Fibroblast of peridontal ligament (primary cell): ENCODE measurements around the gene COL5A3.
"Not testable (repeated sequence)": the region's sequence is repeated elsewhere in the genome, so short reads cannot be mapped to it uniquely, and the experiment has no call there.

Source experiments
- DNase-seq: peaks from one replicate; pipeline ENCODE4 v3.0.0-alpha.2; 2010; ENCODE audit errors: extremely low read depth

Gene COL5A3

DNA sequence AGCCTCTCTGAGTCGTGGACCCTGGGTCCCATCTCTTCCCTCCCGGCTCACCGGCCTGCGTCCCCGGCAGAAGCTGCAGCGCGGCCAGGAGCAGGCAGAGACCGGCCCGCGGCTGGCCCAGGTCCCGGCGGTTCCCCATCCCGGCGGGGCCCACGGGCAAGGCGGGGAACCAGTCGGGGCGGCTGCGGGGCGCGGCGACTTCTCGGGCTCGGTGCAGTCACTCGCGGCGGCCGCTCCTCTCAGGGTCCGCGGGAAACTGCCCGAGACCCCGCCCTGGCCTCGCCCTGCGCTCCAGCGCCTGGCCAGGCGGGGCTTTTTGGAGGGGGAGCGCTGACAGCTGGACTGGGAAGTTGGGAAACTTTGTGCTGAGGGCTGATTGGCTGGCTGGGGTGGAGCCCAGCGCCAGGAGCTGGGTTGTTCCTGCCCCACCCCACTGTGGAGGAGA, at the start of gene COL5A3:
Gene COL5A3, minus strand, starts transcription at position 258 of the 445 bp plus-strand sequence. Its CDS starts 119 bp downstream, at position 139.
- DNase-seq = peak; percentile 64

DNA sequence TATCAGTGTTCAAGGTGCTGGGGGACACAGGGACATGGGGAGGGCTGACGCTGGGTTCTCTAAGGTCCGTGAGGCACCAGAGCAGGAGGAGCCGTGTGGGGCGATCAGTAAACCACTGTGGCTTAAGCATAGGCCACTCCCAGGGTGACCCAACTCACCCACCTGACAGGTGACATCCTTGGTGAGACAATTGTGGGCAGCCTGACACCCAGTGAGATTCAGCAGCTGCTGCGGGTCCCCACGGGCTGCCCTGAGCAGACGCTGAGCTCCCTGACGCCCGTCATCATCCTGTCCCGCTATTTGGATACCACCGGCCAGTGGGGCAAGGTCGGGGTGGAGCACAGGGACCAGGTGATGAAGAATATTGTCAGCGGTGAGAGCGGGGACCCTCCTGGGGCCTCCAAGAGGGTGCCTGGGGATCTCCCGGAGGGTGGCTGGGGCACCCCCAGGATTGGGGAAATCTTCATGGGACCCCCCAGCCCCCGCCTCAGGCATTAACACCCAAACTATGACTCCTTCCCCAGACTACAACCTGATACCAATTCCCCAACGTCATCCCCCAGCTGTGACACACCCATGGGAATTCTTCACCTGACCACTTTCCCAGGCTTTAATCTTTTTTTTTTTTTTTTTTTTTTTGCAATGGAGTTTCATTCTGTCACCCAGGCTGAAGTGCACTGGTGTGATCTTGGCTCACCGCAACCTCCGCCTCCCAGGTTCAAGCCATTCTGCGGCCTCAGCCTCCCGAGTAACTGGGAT, 42.5 kb upstream of the COL5A3 start:
- DNase-seq = no peak

DNA sequence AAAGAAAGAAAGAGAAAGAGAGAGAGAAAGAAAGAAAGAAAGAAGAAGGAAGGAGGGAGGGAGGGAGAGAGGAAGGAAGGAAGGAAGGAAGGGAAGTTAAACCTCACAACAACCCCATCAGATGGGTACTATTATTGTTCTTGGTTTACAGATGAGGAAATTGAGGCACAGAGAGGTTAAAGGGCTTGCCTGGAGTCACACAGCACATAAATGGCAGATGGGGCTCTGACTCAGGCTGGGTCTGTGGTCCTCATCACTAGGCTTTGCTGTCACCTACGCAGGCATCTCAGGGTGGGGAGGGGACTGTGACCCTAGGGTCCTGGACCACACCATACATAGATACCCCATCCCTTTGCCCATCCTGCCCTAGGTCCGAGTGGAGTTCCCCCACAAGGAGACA, 39.3 kb upstream of the COL5A3 start:
- no peak for DNase-seq

DNA sequence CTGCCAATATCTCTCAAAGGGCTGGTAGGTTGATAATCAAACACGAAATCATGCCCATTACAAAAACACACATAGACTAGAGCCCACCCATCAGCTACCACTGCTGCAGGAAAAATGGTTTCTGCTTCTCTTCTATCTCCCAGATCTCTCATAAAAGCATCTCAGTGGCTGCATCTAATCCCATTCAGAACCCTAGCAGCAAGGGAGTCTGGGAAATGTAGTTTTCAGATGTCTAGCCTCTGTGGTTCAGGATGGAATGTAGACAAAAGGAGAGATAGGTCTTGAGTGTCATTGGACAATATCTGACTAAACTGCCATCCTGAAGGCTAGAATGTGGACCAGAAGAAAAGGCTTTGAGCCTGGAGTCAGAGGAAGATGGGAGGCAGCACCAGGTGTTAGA, 35.1 kb upstream of the COL5A3 start:
- DNase-seq = no peak

DNA sequence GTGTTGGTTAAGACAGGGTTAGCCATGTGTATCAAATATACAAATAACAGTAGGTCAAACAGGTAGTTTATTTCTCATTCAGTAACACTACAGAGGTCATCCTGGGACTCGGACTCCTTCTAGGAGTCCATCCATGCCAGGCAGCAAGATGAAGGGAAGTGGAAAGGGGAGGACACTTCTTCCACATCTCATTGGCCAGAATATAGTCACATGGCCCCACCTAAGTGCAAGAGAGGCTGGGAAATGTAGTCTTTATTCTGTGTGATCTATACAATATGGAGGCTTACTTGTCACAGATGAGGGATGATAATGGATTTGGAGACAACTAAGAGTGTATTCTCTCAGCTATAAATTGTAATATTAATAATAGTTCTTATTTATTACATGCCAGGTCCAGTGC, 34.1 kb upstream of the COL5A3 start:
- no peak for DNase-seq

DNA sequence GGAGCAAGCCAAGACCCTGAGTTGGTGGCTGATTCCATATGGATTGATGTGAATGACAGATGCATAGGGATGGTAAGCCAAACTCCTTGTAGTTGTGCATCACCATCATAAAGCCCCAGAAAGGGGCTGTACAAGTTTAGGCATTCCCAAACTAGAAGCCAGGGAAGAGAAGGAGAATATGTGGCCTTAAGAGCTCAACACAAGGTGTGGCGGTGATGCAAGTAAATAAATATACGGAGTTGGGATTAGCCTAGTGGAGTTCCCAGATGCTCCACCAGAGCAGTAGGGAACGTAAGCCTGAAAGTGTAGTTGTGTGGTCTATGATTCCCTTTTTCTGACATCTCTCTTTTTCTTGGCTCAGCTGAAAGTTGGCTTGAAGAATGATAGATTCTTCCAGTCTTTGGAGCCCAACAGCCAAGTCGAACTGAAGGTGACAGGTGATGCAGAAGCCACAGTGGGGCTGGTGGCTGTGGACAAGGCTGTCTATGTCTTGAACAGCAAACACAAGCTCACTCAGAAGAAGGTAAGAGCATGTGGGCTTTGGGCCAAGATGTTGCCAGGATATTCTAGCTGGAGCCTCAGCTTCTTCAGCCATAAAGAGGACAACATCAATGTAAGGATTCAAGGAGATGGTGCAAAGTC, 33.1 kb upstream of the COL5A3 start:
- DNase-seq = peak; percentile 58

DNA sequence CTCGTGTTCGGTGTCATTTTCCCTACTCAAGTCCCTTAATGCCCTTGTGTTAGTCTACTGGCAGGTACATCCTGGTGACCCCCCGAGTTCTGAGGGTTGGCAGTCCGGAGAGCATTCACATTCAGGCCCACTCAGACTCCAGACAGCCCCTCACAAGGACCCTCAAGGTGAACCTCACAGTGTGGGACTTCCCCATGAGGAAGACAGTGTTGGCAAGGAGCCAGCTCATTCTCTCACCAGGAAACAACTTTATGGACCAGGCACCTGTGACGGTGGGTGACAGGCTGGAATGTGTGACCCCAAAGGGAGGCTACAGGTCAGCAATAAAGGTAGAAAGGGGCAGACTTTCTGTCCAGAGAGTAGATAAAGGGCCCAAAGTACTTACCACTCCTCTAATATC, 27.5 kb upstream of the COL5A3 start:
- DNase-seq = no peak

DNA sequence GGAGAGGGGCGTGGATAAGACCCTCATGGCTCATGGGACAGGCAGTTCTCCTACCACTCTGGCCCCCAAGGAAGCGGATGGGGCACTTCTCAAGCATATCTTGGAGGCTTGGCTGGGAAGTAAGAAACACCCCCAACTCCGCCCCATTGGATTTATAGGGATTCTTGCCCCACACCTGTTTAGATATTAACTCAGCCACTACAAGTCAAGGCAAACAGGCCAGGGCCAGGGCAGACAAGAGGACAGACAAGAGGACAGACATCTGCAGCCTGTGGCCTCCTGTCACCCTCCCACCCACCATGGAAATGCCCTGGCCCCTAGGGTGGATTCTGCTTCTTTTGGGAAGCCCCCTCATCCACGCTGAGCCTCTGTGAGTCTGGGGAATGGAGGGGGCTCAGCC, 27.1 kb upstream of the COL5A3 start:
- DNase-seq = no peak

DNA sequence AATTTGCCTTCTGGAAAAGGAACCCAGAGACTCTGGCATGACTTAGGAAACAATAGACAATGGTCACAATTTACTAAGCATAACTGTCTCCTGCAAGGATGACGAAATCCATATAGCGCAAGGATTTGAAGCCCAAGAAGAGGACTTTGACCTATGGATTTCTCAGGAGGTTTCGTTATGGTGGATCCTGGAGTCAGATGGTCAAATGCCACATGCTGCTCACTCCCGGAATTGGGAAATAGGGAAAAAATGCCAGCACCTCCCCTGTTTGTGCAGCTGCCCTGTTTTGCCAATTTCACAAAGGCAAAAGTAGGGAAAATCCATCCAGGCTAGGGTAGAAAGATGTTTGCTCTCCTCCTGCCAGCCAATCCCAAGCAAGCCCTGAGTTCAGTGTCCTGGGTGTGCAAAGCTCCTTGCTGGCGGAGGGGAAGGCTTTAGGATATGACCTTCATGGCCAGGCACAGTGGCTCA, 26.3 kb upstream of the COL5A3 start:
- peak; percentile 49 for DNase-seq

DNA sequence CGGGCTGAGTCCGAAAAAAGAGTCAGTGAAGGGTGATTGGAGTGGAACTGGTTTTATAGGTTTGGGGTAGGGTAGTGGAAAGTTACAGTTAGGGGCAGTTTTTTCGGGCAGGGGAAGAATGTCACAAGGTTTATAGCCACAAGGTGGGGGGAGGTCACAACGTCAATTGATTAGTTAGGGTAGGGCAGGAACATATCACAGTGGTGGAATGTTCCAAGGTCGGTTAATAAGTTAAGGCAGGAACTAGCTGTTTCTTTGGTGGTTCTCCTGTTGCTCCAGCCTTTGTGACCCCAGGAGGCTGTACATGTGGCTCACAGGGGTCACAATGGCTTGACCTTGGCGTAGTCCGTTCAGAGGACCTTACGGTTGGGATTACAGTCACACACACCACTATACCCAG, 23.3 kb upstream of the COL5A3 start:
- no peak for DNase-seq

DNA sequence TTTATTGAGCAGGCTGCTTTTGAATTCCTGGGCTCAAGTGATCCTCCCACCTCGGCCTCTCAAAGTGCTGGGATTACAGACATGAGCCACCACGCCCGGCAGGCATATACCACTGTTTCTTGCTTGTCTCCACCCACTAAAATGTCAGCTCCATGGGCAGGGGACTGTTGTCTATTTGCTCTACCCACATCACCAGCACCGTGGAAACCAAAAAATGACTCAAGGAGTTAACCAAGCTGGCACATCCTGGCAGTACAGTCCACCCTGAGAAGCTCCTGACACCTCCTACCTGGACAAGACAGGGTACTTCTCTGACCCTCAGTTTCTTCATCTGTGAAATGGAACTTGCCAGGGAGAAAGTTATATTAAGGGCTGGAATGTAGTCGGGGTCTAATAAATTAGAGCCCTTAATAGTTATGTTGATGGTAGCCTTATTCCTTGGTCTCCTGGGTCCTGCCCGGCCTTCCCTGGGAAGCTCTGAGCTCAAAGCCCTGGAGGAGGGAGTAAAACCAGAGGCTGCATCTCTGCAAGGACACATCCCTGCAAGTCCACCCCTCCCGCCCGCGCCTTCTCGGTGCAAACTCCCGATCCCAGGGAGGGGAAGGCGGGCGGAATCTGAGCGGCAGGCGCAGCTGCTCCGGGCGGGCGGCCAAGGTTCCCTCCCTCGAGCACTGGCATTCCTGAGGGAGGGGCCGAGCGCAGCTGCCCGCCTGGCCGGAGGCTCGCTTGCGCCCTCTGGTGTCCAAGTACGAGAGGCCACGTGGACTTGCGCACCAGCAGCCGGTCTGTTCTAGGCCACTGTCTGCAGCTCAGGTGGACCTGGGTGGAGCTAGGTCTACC, 17.1 kb upstream of the COL5A3 start:
- DNase-seq = peak; percentile 90

DNA sequence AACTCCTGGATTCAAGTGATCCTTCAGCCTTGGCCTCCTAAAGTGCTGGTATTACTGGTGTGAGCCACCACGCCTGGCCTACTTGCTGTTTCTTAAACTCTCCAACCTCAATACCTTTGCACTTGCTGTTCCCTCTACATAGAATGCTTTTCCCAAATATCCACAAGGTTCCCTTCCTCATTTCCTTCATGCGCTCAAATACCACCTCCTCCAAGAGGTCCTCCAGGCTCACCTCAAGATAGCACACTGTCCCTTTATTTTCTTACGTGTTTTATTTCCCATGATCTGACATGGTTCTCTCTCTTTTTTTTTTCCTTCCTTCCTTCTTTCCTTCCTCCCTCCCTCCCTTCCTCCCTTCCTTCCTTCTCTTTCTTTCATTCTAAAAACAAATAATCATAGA, 16.4 kb upstream of the COL5A3 start:
- no peak for DNase-seq

DNA sequence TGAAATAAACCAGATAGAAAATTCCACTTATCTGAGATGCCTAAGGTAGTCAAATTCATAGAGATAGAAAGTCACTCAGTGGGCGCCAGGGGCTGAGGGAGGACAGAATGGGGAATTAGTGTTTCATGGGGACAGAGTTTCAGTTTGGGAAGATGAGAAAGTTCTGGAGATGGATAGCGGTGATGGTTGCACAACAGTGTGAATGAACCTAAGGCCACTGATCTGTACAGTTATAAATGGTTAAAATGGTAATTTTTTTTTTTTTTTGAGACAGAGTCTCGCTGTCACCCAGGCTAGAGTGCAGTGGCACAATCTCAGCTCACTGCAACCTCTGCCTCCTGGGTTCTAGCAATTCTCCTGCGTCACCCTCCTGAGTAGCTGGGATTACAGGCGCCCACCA, 12.8 kb upstream of the COL5A3 start:
- DNase-seq = not testable (repeated sequence)

DNA sequence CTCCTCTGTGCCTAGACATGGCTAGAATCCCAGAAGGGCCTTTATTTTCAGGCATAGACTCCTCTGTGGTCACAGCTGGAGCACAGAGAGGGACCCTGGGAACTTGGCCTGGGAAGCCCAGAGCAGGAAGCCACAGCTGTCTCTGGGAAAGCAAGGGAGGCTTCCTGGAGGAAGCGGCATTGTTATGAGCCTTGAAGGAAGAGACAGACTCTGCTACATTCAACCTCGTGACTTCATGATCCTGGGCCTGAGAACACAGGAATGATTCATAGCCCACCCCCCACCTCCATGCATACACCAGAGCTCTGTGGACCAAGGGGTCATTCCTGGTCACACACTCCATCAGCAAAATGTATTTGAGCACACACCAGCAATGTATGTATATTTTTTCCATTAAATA, 11.6 kb upstream of the COL5A3 start:
- no peak for DNase-seq

DNA sequence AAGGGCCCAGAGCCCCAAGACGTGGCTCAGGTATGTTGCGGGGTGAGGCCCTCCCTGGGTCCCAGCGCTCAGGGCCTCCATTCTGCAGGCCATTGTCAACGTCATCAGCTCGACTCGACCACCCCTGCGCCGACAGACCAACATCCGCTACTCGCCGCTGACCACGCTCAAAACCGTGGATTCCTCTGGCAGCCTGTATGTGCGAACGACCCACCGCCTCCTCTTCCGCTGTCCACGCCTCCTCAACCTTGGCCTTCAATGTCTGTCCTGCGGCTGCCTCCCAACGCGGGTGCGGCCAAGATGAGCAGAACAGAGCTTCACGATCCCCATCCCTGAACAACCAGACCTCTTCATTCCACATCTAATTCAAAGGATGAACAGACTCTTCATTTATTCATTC, 11.1 kb upstream of the COL5A3 start:
- no peak for DNase-seq

DNA sequence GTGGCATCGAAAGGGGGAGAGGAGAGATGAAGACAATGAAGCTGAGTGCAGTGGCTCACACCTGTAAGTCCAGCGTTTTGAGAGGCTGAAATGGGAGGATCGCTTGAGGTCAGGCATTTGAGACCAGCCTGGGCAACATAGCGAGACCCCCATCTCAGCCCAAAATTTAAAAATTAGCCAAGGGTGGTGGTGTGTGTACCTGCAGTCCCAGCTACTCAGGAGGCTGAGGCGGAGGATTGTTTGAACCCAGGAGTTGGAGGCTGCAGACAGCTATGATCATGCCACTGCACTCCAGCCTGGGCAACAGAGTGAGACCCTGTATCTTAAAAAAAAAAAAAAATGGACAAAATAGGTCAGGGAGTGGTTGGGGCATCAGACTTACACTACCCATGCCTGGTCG, 10.5 kb upstream of the COL5A3 start:
- DNase-seq = no peak

DNA sequence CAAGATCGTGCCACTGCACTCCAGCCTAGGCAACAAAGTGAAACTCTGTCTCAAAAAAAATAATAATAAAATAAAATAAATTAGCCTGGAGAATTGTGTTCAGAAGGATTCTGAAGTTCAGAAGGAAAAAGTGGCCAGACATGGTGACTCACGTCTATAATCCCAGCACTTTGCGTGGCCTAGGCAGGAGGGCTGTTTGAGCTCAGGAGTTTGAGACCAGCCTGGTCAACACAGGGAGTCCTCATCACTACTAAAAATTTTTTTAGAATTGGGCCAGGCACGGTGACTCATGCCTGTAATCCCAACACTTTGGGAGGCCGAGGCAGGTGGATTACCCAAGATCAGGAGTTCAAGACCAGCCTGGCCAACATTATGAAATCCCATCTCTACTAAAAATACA, 8.9 kb upstream of the COL5A3 start:
- no peak for DNase-seq

DNA sequence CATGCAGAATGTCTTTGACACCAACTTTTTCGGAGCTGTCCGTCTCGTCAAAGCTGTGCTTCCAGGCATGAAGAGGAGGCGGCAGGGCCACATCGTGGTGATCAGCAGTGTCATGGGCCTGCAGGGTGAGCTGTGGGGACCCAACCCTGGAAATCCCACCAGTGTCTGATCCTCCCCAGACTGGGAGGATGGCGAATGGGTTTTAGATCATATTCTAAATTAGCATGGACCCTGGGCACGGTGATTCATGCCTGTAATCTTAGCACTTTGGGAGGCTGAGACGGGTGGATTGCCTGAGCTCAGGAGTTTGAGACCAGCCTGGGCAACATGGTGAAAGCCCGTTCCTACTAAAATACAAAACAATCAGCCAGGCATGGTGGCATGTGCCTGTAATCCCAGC, 8.5 kb upstream of the COL5A3 start:
- DNase-seq = no peak

DNA sequence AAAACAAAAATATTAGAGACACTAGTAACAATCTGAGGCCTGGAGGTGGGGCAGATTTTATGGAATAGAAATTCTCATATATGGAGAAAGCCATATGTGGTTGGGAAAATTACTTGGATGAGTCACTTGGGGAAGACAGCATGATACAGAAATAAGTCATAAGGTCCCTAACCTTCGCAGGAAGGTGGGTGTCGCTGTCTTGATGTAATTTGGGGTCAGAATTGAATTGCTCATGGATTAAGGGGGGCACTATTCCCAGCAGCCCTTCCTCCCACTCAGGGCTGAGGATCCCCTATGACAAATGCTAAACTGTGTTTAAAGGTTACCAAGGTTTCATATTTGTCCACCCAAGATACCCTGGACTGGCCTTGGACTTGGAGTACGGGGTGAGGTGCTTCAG, 8.0 kb upstream of the COL5A3 start:
- DNase-seq = peak; percentile 47

DNA sequence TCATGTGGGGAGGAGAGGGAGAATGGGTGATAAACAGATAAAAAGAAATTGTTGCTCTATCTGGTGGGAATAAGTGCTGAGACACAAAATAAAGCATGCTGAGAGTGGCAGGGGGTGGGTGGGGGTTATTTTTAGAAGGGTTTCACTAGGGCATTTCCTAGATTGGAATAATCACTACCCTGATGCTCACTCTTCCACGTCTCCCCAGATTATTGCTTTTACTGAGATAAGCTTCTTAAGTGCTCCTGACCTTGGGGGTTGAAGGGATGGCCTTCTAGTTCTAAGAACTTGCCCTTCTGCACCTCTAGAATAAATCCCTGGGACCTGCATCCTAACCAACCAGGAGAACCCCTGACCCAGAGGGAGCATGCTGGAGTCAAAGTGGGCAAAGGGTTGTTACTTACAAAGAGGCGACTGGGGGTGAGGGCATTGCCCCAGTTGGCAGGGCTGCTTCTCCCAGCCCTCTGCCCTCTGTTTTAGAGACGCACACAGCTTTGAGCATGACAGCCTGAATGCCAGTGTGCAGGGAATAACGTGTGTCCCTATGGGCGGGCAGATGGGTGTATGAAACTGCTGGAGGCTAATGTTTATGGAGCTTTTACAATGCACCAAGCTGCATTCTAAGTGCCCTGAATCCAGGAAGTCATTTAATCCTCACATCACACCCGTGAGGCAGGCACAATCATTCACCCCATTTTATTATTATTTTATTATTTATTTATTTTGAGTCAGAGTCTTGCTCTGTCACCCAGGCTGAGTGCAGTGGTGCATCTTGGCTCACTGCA, 3.7 kb upstream of the COL5A3 start:
- DNase-seq = no peak

DNA sequence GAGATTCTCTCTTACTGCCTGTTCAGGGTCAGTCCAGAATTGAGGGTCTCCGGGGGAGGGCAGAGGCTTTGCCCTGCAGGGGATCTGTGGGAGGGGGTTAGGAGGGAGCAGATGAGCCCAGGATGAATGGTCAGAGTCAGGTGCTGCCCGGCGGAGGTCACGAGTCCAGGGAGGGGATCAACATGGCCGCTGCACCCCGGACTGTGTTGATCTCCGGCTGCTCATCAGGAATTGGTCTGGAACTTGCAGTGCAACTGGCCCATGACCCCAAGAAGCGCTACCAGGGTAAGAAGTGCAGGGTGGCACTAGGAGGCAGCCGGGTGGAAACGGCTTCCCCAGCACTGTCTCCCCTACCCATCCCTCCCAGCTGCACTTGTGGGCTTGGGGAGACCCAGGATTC, 3.0 kb upstream of the COL5A3 start, which contains the start of gene RDH8:
Gene RDH8, plus strand, starts transcription at position 168 of the 400 bp plus-strand sequence. Its CDS starts 15 bp downstream, at position 183.
- no peak for DNase-seq

DNA sequence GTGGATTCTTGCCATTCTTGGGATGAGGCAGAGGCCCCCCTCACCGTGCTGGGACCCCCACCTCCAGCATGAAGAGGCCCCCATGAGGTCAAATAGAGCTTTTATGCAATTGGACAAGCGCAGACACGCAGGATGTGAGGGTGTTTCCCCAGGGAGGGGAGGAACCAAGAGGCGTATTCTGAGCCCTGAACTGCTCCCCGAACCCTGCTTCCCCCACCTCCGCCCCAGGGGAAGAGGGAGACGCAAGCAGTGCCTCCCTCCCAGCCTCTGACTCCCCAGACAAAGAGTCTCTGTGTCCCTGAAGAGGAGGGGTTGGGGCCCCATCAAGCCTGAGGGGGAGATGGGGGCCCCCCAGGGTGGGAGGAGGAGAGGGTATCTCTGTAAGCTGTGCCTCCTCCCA, 1.7 kb upstream of the COL5A3 start:
- DNase-seq = no peak
